HG03103 (cell line): ENCODE results near the gene PHF23.

Experiments used
- ATAC-seq: cut with Tn5 transposase; IDR thresholded peaks from one replicate; pipeline ENCODE4 v1.9.1; 2021; ENCODE audit warnings: low read depth; ENCODE audit not compliant: unreplicated experiment

PHF23 gene

DNA sequence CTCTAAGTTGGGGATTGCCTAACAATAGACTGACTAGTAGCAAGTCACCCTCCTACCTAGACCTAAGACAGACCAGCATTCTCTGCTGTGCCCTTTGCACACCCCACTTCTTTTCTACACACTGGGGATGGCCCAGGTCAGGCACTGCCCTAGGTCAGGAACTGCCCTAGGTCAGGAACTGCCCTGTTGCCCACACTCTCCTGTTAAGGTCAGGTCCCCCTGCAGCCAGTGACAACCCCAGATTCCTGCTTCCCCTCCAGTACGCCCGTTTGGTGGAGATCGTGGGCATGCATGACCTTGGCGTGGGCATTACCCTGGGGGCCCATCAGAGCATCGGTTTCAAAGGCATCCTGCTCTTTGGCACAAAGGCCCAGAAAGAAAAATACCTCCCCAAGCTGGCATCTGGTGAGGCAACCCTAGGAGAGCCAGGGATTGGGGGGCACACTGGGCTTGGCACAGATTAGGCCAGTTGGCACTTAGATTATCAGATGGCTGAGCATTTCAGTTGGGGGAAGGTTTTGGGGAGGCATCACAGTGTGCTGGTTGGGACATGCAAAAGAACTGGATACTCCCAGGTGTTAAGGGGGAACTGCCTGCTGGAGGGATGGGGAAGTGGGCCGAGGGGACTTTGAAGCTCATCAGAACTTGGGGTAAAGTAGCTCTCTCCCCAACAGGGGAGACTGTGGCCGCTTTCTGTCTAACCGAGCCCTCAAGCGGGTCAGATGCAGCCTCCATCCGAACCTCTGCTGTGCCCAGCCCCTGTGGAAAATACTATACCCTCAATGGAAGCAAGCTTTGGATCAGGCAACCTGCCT, 17.8 kb downstream of the PHF23 start:
- ATAC-seq, result no peak

DNA sequence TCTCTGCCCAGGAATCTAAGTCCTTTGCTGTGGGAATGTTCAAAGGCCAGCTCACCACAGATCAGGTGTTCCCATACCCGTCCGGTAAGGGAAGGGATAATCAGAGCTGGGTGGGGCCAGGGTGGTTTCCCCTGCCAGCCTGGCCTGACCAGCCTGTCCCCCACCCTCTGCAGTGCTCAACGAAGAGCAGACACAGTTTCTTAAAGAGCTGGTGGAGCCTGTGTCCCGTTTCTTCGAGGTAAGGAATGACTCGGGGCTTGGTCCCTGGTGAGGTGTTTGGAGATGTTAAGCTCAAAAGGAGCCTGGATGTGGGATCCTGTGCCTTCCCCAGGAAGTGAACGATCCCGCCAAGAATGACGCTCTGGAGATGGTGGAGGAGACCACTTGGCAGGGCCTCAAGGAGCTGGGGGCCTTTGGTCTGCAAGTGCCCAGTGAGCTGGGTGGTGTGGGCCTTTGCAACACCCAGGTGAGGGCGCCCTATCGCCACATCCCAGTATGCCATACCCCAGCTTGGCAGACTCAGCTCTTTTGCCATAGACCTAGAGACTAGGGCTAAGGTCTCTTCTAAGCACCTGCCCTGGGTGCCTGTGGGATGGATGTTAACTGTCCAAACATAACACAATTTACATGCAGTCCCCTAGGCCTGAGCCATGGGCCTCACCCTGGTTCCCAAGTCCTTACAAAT, 18.5 kb downstream of the PHF23 start:
- no peak for ATAC-seq

DNA sequence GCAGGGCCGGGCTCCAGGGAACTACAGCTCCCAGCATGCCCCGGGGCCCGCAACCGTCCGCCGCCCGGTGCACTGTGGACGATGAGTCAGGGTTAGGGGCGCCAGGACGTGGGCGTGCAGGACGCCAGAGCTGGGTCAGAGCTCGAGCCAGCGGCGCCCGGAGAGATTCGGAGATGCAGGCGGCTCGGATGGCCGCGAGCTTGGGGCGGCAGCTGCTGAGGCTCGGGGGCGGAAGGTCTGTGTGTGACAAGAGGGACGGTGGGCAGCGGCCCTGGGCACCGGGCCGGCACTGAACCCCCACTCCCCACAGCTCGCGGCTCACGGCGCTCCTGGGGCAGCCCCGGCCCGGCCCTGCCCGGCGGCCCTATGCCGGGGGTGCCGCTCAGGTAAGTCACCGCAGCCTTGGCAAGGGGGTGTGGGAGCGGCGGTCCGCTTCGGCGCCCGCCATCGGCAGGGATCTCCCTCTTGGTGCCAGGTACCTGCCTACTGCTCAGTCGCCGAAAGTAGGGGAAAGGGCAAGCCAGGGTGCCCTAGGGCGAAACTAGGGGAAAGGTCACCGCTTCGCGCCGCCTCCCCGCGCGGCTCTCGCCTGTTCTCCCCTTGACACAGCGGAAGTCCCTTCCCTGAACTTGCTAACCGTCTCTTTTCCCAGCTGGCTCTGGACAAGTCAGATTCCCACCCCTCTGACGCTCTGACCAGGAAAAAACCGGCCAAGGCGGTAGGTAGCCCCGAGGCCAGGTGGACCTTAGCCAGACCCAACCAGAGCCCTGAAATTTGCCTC, 19.3 kb downstream of the PHF23 start, which contains the start of the genes ACADVL and DLG4:
ACADVL (plus strand) TSS at position 127 of the 781 bp plus-strand sequence; CDS start at position 174, 47 bp downstream.
DLG4 (minus strand) TSS at position 25 of the 781 bp plus-strand sequence.
- ATAC-seq, result peak; percentile 71

DNA sequence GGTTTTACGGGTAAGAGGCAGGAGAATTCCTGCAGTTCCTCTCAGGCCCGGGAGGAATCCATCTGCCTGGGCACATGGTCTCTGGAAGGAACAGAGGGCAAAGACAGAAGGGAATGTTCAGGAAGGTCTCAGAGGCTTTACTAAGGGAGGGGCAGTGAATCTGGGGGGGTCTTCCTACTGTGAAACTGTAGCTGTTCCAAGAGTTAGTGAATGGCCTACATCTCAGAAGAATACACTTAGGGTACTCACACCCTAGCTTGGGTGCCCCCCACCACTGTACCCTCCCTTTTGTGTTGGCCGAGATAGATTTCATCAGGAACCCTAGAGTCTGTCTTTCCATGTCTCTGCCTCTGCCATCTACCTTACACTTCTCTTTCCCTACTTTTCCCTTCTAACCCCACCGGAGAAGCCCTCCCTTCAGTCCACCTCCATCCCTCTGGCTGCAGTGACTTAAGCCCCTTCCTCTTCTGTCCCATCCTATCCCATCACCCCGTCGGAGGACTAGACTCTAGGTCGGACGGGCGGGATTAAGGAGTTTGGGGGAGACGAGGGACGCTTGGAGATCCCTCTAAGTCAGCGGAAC, 19.9 kb downstream of the PHF23 start:
- no peak for ATAC-seq

DNA sequence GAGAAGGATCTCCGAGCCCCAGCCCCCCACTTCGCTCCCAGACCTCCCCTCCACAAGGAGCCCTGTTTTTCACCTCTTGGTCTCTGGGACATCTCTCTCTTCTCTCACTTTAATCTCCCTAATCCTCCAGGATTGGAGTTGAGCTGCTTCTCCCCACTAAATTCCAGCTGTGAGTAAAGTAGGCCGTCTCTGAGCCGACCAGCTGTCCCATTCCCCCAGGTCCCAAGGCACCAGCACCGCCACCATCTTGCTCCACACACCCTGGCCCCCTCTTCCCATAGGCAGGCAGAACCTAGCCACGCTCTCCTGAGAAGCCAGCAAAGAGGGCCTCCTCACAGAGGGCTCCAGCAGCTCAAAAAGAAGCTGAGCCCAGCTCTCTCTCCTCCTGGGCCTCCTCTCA, 20.5 kb downstream of the PHF23 start:
- ATAC-seq, result no peak

DNA sequence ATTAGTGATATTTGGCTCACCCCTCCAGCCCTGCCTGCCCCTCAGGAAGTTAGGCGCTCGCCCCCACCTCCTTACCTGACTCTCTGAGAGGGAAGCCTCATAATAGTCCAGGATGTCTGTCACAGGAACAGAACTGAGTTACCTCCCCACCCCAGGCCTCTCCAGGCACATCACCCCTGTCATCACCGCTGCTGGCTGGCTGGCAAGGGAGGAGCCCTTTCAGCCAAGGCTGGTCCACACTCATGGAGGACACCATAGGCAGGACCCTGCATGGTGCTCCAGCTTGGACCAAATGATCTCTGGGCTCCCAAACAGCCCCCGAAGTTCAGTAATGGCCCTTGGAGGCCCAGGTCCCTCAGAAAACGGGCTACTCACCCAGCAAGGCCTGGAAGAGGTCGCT, 21.1 kb downstream of the PHF23 start:
- no peak for ATAC-seq

DNA sequence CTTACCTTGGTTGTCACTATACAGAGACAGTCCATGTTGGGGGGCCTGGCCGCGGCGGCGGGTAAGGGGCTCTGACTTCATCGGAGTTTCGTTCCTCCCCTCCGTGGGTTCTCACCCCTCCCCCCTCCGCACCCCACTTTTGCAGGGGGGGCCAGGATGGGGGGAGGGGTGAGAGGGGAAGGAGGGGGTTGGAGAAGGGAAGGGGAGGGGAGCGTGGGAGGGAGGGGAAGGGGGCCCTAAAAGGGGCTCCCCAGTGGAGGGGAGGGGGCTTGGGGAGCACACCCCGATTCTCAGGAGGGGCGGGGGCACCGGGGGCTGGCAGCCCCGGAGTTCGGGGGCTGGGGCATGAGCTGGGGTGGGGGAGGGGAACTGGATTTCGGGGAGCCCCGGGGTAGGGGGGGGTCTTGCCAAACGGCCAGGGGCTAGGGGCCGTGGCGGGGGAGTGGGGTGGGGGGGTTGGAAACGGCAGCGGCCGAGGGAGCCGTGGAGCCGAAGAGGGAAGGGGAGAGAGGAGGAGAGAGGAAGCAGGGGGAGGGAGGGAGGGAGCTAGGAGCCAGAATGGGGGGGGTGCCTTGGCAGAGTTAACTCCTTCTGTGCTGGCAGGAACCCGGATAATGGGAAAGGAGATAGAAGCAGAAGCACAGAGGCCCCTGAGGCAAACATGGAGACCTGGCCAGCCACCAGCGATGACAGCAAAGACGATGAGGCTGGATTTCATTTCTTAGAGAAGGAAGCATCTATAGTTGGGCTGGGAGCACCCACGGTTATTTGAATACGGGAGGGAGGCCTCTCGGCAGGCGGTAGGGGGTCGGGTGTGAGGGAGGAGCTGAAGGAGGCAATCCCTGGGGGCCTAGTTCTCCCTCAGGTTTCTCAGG, 21.9 kb downstream of the PHF23 start:
- ATAC-seq, result no peak

DNA sequence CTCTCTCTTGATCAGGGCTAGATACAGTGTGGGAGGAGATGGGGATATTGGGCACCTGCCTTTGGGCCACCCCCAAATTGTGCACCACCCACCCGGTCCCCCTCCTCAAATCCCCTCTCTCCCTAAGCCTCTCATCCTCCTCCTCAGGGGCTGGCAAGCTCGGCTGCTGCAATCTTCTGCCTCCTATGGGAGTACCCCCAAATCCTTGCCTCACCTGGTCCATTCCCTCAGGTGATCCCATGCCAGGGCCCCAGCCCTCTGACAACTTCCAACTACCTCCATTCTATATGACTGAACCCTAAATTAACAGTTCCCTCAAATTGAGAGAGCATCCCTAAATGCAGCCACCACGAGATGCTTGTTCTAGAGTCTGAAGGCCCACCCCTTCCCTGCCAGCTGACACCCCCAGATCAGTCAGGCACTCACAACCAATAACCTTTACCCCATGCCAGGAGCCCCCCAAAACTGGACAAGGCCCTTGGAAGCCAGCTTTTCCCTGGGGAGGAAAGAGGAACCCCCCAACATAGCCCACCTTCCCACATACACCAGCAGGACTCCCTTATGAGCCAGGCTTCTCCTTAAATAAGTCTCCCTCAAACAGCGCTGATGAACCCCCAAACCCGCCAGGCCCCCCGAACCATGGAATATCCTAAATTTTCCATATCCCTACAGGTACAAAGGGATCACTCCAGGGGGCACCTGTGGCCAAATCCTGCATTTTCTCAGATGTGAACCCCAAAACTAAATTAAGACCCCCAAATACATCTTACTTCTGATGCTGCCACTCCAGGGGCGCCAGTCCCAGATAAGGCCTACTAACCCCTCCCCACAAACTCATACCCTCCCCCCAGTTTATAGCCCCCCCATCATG, 22.8 kb downstream of the PHF23 start:
- ATAC-seq, result no peak

DNA sequence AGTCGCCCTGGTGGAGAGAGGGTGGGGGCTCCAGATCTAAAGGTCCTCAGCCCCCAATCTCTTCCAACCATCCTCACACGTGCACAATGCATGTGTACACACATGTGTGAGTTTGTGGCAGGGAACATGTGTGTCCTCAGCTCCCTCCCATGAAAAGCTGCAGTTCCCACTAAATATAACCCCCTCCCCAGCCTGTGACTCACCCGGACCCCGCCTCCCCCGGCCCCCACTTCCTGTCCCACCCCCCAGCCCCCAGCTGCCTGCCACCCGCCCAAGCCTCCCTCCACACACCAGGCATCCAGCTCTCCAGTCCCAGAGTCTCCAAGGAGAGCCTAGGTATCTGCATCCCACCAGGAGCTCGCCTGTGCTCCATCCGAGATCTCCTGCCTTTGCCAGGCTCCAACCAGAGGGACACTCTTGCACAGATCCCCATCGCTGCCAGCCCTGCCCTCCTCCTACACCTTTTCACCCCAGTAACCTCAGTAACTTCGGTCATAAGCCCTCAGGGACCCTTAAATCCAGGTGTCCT, 23.5 kb downstream of the PHF23 start:
- ATAC-seq, result no peak

DNA sequence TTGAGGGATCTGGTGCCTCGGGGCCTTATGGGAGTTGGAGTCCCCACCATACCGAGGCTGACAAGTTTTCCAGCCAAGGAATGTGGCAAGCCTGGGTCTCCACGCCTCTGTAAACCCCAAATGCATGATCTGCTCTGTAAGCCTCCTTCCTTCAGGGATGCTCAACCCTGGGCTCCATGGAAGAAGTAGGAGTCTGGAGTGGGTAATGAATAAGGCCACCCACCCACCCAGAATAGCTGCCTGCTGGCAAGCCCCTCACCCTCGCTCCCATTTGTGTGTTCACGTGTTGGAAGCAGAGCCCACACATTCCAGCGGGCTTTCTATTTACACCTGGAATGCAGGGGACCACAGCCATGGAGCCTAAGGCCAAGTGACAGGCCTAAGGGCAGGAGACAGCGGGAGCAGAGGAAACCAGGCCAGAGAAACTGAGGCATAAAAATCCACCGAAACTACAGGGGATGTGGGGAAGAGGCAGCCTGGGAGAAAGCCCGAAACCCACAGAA, 24.1 kb downstream of the PHF23 start:
- ATAC-seq, result no peak

DNA sequence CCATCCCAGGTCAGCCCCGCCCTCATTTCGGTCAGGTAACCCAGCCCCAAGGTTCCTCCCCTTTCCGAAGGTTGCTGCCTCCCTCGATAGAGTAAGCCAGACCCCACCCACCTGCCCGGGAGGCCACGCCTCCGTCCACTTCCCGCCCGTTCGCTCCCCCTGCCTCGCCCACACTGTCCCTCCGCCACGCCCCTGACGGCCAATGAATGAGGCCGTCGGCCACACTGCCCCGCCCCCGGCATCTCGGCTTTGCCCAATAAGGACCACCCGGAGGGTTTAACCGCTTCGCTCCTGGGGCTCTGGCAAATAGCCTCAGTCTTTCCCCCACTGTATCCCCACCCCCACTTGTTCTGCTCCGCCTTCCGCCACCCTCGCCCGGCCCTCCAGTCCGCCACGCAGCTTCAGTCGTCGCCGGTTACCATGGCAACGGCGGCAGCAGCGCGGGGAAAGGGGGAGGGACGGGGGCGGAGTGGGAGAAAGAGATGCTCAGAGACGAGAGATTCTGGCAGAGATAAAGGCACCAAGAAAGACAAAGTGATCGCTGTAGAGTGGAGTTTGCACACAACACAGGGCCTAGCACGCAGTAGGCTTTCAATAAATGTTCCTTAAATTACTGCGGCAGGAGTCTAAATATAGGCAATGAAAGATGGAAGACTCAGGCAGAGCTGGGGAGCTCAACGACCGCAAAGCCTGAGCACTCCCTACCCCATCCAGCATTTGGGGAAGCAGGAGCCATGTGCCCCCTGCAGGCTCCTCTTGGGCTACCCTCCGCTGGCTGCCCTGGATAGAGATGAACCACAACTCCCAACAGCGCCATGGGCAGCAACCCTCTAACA, 24.7 kb downstream of the PHF23 start:
- peak; percentile 81 for ATAC-seq

DNA sequence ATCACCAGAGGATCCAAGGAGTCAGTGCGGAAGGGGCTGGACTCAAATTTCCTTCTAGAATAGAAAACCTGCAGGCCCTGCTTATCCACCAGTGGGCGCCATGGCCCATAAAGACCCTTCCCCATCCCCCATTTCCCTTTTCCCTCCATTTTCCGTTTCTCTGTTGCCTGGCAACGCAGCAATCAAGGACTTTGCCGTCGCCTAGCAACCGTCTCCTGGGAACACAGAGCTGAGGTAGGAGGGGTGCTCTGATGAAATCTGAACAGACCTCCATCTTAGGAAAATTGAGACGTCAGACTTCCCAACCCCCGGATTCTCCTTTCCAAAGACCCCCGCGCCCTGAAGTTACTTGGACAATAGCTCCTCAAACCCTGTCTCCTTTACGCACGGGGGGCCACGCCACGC, 25.4 kb downstream of the PHF23 start:
- ATAC-seq, result peak; percentile 6

DNA sequence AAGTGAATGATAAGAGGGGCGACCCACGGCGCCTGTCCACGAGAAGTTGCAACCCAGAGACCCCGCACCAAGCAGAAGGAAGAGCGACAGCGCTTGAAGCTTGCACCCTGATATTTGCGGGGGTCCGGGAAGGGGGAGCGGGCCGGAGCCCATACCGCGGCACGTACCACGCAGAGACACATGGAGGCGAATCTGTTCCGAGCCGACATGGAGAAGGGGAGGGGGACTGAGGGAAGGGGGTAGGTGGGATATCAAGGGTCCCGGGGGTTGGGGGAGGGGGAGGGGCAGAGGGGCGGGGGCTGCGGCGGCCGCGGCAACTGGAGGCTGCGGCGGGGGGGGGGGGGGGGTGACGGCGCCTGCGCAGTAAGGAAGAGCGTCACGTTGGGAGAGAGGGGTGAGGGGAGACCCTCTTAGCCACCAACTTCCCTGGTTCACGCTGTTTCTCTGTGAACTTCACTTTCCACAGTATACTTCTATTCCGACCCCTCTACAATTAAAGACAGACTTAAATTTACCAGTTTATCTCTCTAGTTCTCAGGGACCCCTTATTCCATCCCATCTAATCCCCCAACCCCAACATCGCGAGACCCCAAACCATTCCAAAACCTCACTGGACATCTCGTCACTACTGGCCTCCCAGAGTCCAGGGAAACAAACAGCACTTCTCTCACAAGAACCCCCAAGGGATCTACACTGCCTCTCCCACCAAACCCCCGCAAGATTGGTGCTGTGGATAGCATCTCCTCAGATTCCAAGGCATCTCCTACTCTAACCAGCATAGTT, 27.6 kb downstream of the PHF23 start:
- no peak for ATAC-seq

DNA sequence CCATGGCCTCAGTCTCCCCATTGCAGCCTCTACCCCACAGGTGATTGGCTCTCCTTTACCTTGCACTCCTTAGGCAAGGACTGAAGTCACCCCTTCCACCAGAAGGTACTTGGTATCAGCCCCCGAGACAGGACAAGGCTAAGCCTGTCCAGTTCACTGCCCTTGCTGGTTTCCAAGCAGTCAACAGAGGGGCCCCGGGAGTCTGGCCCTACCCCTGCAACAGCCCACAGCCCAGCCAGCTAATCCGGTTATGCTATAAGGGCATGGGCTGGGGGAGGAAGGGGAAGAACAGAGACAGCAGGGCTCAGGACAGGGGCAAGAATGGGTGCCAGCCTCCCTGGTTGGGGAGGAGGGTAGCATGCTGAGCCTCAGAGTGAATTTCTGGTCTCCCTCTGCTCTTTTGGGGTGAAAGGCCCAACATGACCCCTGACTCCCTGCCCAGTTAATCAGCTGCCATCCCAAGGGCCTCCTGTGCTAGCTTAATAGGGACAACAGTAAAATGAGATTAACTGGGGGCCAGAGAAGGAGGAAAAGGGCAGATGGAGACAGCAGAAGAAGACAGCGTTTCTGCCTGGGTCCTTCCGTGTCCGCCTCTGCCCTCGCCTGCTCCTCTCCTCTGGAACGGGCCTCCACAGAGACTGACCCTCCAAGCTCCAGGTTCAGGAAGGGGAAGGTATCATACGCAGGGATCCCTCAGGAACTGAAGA, 30.4 kb downstream of the PHF23 start:
- no peak for ATAC-seq

DNA sequence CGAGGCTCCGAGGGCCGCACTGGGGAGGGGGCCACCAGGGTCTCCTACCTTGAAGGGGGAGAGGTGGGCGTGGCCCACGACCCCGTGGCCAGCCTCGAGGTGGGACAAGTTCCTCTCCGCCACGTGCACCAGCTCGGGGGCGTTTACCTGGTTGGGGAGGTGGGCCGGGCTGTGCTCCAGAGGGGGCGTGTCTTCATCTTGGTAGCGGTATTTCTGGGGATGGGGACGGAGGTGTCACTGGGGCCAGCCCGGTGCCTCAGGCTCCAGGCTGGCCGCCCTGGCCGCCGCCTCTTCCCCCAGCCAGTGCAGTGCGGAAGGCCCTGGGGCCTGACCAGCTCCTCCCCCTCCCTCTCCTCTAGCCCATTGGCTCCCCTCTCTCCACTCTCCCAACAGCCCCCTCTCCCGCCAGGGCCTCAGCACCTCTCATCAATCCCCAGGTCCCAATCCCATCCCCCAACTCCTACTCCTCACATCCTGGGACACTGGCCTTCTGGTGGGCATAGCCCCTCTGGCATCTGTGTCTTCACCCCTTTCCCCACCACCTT, 31.2 kb downstream of the PHF23 start:
- no peak for ATAC-seq
